Prostate gland (tissue), 2 donors: ENCODE data around the gene FBXW12. TPM values are rescaled to one million over a fixed set of nuclear protein-coding genes. Genes with fewer than 3 reads are reported as not detected.

Experiments
- DNase-seq: peaks from one replicate; pipeline ENCODE4 v3.0.0-alpha.2; 2019; ENCODE audit warnings: low spot score
- H3K27ac ChIP-seq, 2 donors: fragments of 200-600 bp; sonication (generic); 2 replicates each; pipeline ENCODE4 v1.5.1; 2017 to 2019
- H3K27me3 ChIP-seq: fragments of 200-600 bp; sonication (generic); replicated peaks from 2 replicates; pipeline ENCODE4 v1.5.1; 2019; ENCODE audit not compliant: insufficient read depth
- H3K36me3 ChIP-seq, 2 donors: fragments of 200-600 bp; sonication (generic); 1 replicate in 1 of 2; 2 replicates in 1 of 2; pipeline versions ENCODE4 v1.5.1 to v1.8.1; 2017 to 2019
- H3K4me1 ChIP-seq: fragments of 200-600 bp; sonication (generic); replicated peaks from 2 replicates; pipeline ENCODE4 v1.5.1; 2019
- H3K4me3 ChIP-seq, 2 donors: fragments of 200-600 bp; sonication (generic); 2 replicates each; pipeline ENCODE4 v1.5.1; 2017 to 2019
- H3K9me3 ChIP-seq: fragments of 200-600 bp; sonication (generic); 2 replicates; pipeline ENCODE4 v1.5.1; 2017
- CTCF ChIP-seq, 4 experiments: fragments of 200-600 bp in 2 of 4; fragments of 450-650 bp in 2 of 4; sonication (generic) in 2 of 4; IDR thresholded peaks; 1 replicate in 3 of 4; 2 replicates in 1 of 4; pipeline ENCODE4 v1.5.1; 2016 to 2019; ENCODE audit warnings: antibody characterized with exemption in 4 of 4, mild to moderate bottlenecking in 2 of 4, moderate library complexity in 2 of 4
- POLR2A ChIP-seq: fragments of 450-650 bp; IDR thresholded peaks from one replicate; pipeline ENCODE4 v1.6.1; 2016; ENCODE audit warnings: antibody characterized with exemption, mild to moderate bottlenecking
- POLR2AphosphoS5 ChIP-seq: sonication (generic); formaldehyde crosslinking; IDR thresholded peaks from one replicate; pipeline ENCODE4 v1.6.1; 2017; ENCODE audit warnings: antibody characterized with exemption
- WGBS: methylation state at CpG from one replicate; pipeline ENCODE4 v1.1.5; 2018; 5-methylcytosine and 5-hydroxymethylcytosine counted together
- intact Hi-C: fragments of 100-400 bp; cut with DNase I; formaldehyde crosslinking; loops from one replicate; pipeline ENCODE4 v1.14.2; 2022
- total RNA-seq, 2 donors: library from RNA; depleted of rRNA; stranded (reverse); fragments of >200 nt; gene quantifications; one replicate each; pipeline ENCODE4 v1.1.0, GENCODE V29; 2016

Gene FBXW12
- total RNA-seq, 2 donors from 2014 or later: 0.68 TPM; not detected in 1

DNA sequence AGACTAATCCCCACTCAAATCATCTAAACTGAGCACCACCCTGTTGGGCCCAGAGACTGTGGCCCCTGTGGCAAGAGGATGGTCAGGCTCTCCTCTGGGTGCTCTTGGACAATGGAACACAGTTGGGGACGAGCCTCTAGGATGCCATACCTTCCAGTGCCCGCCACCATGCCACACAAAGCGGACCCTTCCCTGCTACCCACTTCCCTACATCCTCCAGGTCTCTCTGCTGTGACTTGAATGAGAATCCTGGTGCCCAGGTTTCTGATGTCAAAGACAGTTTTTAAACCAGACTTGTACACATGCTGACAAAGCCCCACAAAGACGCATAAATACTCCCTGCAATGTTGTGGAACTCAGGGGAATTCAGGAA is 63.2 kb downstream of the FBXW12 start:
- Histone ChIP-seq H3K27ac (peak overlapping the region; percentile 34 to 35), H3K27me3 (no peaks in the 10 kb centered on the region), H3K9me3 (no peaks in the 10 kb centered on the region), H3K4me1 (peaks cover 7% of the 10 kb centered on the region), H3K4me3 (no peak overlapping the region), H3K36me3 (no peaks in the 10 kb centered on the region)
- TF ChIP-seq CTCF (IDR thresholded peaks at IDR 0.05): no peak
- intact Hi-C loops: loop anchor here (1.0 to 10.0 kb wide), 3 partner anchors 37 to 243 kb away; partner anchors contain the start of gene NME6
- WGBS: 91% methylated on average over 4 of the region's 4 CpGs
- no peak for DNase-seq

GRCh38 chr3:48435774-48436476 is 63.9 kb downstream of the FBXW12 start:
- intact Hi-C loops: loop anchor here (1.0 to 10.0 kb wide), 4 partner anchors 38 to 244 kb away; partner anchors contain the start of gene NME6
- H3K4me3 ChIP-seq: no peak overlapping the region
- no peaks in the 10 kb centered on the region for H3K27me3 ChIP-seq
- WGBS: 37% methylated on average over 7 of the region's 7 CpGs
- peak overlapping the region; percentile 34 to 35 for H3K27ac ChIP-seq
- TF ChIP-seq POLR2AphosphoS5: peak; percentile 80
- peak; percentile 97 to 100 (median 100) for TF ChIP-seq CTCF (IDR thresholded peaks at IDR 0.05)
- TF ChIP-seq POLR2A: peak; percentile 11
- H3K36me3 ChIP-seq: no peaks in the 10 kb centered on the region
- H3K9me3 ChIP-seq: no peaks in the 10 kb centered on the region
- DNase-seq: peak; percentile 88
- peaks cover under 1% of the 10 kb centered on the region for H3K4me1 ChIP-seq

- Histone ChIP-seq H3K4me1 (no peaks in the 10 kb centered on the region), H3K27ac (no peak overlapping the region), H3K4me3 (no peak overlapping the region), H3K9me3 (no peaks in the 10 kb centered on the region), H3K36me3 (no peaks in the 10 kb centered on the region), H3K27me3 (no peaks in the 10 kb centered on the region)
- intact Hi-C loops: loop anchor here (1.0 to 10.0 kb wide), 3 partner anchors 132 to 244 kb away; partner anchors contain the start of gene NME6
- 4% methylated on average over 1 of the region's 1 CpG for WGBS
- no peak for TF ChIP-seq POLR2AphosphoS5
- no peak for DNase-seq
Observed at GRCh38 chr3:48436477-48436787, 64.4 kb downstream of the FBXW12 start.

DNA sequence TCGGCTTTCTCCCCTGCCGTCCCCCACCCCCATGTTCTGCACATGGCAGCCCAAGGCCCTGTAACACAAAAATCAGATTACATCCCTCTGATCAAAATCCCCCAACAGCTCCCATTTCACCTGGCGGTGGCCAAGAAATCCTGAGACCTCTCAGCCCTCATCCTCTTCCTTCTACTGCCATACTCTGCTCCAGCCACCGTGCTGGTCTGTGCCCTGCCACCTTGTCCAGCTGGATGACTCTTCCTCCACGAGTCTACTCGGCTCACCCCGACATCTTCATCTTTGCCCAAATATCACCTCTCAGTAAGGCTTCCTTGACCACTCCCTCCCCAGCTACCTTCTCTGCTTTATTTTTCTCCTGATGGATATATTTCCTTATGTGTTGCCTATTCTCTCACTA is 64.8 kb downstream of the FBXW12 start:
- Histone ChIP-seq H3K4me3 (no peak overlapping the region), H3K36me3 (no peaks in the 10 kb centered on the region), H3K27ac (no peak overlapping the region), H3K9me3 (no peaks in the 10 kb centered on the region), H3K4me1 (no peaks in the 10 kb centered on the region), H3K27me3 (no peaks in the 10 kb centered on the region)
- TF ChIP-seq POLR2A (no peak), POLR2AphosphoS5 (no peak), CTCF (IDR thresholded peaks at IDR 0.05) (no peak)
- WGBS: 83% methylated on average over 7 of the region's 7 CpGs
- intact Hi-C loops: loop anchor here (1.0 to 10.0 kb wide), 3 partner anchors 132 to 245 kb away; partner anchors contain the start of gene NME6
- no peak for DNase-seq

DNA sequence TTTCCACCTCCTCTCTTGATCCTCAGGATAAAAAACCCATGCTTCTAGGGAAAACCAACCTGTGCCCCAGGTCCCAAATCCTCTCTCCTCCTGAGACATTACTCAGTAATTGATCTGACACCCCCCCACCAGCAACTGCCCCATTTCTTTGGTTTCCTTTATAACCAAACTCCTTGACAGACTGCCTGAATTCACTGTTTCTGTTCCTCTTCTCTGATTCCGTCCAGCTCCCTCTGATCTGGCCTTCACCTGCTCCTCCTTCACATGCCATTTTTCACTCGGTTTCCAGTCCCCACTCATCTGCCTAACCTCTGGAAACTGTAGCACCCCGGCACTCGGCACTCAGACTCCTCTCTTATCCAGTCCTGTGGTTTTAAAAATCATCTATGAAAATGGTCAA is 65.8 kb downstream of the FBXW12 start:
- no peaks in the 10 kb centered on the region for H3K27me3 ChIP-seq
- H3K36me3 ChIP-seq: no peaks in the 10 kb centered on the region
- H3K4me3 ChIP-seq: no peak overlapping the region
- DNase-seq: no peak
- H3K4me1 ChIP-seq: no peaks in the 10 kb centered on the region
- TF ChIP-seq POLR2AphosphoS5: no peak
- WGBS: 81% methylated on average over 4 of the region's 4 CpGs
- intact Hi-C loops: loop anchor here (5.0 to 10.0 kb wide), 2 partner anchors 133 to 246 kb away; partner anchors contain the start of gene NME6
- H3K9me3 ChIP-seq: no peaks in the 10 kb centered on the region
- no peak overlapping the region for H3K27ac ChIP-seq
